HepG2 (cell line): ENCODE data around the gene PRKCB. TPM values are rescaled to one million over a fixed set of nuclear protein-coding genes. Genes with fewer than 3 reads are reported as not detected.

Experiments
- ATAC-seq: fragments of 200-7000 bp; cut with Tn5 transposase; 3 replicates; pipeline ENCODE4 v1.9.1; 2020; ENCODE audit warnings: mild to moderate bottlenecking, moderate library complexity
- BruUV-seq: library from RNA; stranded (reverse); fragments of 400-500 nt; replicated peaks from 2 replicates; lab custom pipeline; 2021; lab: Mats Ljungman, UMichigan
- CTCF ChIA-PET: fragments of 300-600 bp; formaldehyde crosslinking; extraction: SDS; loops from one replicate; lab custom pipeline; 2021; ENCODE audit warnings: low total read pairs, inconsistent platforms, low intra/inter-chr PET ratio; lab: Yijun Ruan, JAX
- POLR2A ChIA-PET: fragments of 350-600 bp; sonication (Branson Sonifier 250); formaldehyde crosslinking; loops from one replicate; lab custom pipeline; 2020; ENCODE audit warnings: antibody characterized with exemption, inconsistent platforms; lab: Yijun Ruan, JAX
- DNase-seq: peaks from one replicate; pipeline ENCODE4 v3.0.0-alpha.2; 2015; ENCODE audit warnings: low spot score
- FAIRE-seq: peaks from 3 replicates; lab custom pipeline; 2011; peaks lifted over from hg19 to GRCh38; lab: Jason Lieb, UNC
- H2AFZ ChIP-seq: one replicate; pipeline ENCODE4 v1.6.1; 2011; ENCODE audit warnings: low read length, inconsistent platforms
- H3K27ac ChIP-seq: fragments of 300-600 bp; 3 replicates; pipeline ENCODE4 v1.8.0; 2011; ENCODE audit warnings: mixed run types, mild to moderate bottlenecking, mixed read lengths, low read length, inconsistent platforms; ENCODE audit not compliant: insufficient read depth; ENCODE audit errors: extremely low read length
- H3K27me3 ChIP-seq, 2 experiments: fragments of 200-600 bp in 1 of 2; 2 replicates in 1 of 2; 3 replicates in 1 of 2; pipeline versions ENCODE4 v1.6.0 to v1.8.0; 2011; ENCODE audit warnings: low read length in 2 of 2, mild to moderate bottlenecking in 2 of 2, moderate library complexity in 2 of 2, inconsistent platforms in 1 of 2; ENCODE audit not compliant: insufficient read depth in 2 of 2, control insufficient read depth in 1 of 2
- H3K36me3 ChIP-seq, 2 experiments: fragments of 200-600 bp in 1 of 2; replicated peaks in 1 of 2; 2 replicates in 1 of 2; 3 replicates in 1 of 2; pipeline versions ENCODE4 v1.5.1 to v1.8.0; 2011; ENCODE audit warnings: low read length in 2 of 2, inconsistent platforms in 1 of 2; ENCODE audit not compliant: insufficient read depth in 2 of 2, control insufficient read depth in 1 of 2
- H3K4me1 ChIP-seq: 2 replicates; pipeline ENCODE4 v1.5.1; 2012; ENCODE audit warnings: low read length, inconsistent platforms; ENCODE audit not compliant: insufficient read depth
- H3K4me2 ChIP-seq: 2 replicates; pipeline ENCODE4 v1.6.0; 2011; ENCODE audit warnings: low read depth, low read length, inconsistent platforms
- H3K4me3 ChIP-seq, 3 experiments: fragments of 200-600 bp in 1 of 3; sonication (generic), shearing (Covaris generic) in 1 of 3; replicated peaks in 1 of 3; 2 replicates each; pipeline ENCODE4 v1.5.1; 2011 to 2016; ENCODE audit warnings: low read length in 3 of 3, inconsistent platforms in 2 of 3, low read depth in 2 of 3, mild to moderate bottlenecking in 2 of 3, control low read depth in 1 of 3, mixed read lengths in 1 of 3; ENCODE audit not compliant: insufficient read depth in 1 of 3
- H3K79me2 ChIP-seq: one replicate; pipeline ENCODE4 v1.6.1; 2011; ENCODE audit warnings: low read length, inconsistent platforms; ENCODE audit not compliant: insufficient read depth
- H3K9ac ChIP-seq: 2 replicates; pipeline ENCODE4 v1.6.0; 2011; ENCODE audit warnings: mild to moderate bottlenecking, low read depth, low read length, inconsistent platforms; ENCODE audit not compliant: insufficient read depth
- H3K9me3 ChIP-seq: 2 replicates; pipeline ENCODE4 v1.5.1; 2012; ENCODE audit warnings: mild to moderate bottlenecking, low read length
- H4K20me1 ChIP-seq: 2 replicates; pipeline ENCODE4 v1.6.0; 2011; ENCODE audit warnings: inconsistent platforms, mild to moderate bottlenecking, low read length, moderate library complexity; ENCODE audit not compliant: insufficient read depth
- AHDC1 ChIP-seq: sonication (generic); formaldehyde crosslinking; IDR thresholded peaks from 2 replicates; pipeline ENCODE4 v1.5.1; 2020; ENCODE audit warnings: mild to moderate bottlenecking, missing genetic modification reagents, borderline replicate concordance
- HNRNPK ChIP-seq: fragments of 200-400 bp; formaldehyde crosslinking; IDR thresholded peaks from 2 replicates; pipeline ENCODE4 v1.6.1; 2018; ENCODE audit warnings: low read length, low read depth, moderate library complexity, mild to moderate bottlenecking; ENCODE audit not compliant: poor library complexity, severe bottlenecking
- NFE2L1 ChIP-seq: sonication (generic); formaldehyde crosslinking; IDR thresholded peaks from 2 replicates; pipeline ENCODE4 v1.4.0; 2020; ENCODE audit warnings: missing genetic modification reagents, mild to moderate bottlenecking, borderline replicate concordance
- NR2F6 ChIP-seq, 2 experiments: IDR thresholded peaks; 2 replicates each; pipeline ENCODE4 v1.6.1; 2016; ENCODE audit warnings: antibody characterized with exemption in 1 of 2, mild to moderate bottlenecking in 1 of 2
- PBX3 ChIP-seq: sonication (generic); formaldehyde crosslinking; IDR thresholded peaks from 2 replicates; pipeline ENCODE4 v1.8.1; 2023; ENCODE audit warnings: missing genetic modification reagents, inconsistent platforms, borderline replicate concordance
- THAP9 ChIP-seq: sonication (generic); formaldehyde crosslinking; IDR thresholded peaks from 2 replicates; pipeline ENCODE4; 2020; ENCODE audit warnings: missing genetic modification reagents, mild to moderate bottlenecking, borderline replicate concordance
- ZIK1 ChIP-seq: sonication (generic); formaldehyde crosslinking; IDR thresholded peaks from 2 replicates; pipeline ENCODE4 v1.5.0; 2020; ENCODE audit warnings: mild to moderate bottlenecking, low read depth, missing genetic modification reagents, borderline replicate concordance
- ZNF335 ChIP-seq: sonication (generic); formaldehyde crosslinking; IDR thresholded peaks from 2 replicates; pipeline ENCODE4 v1.4.0; 2020; ENCODE audit warnings: missing genetic modification reagents
- ZNF431 ChIP-seq: sonication (generic); formaldehyde crosslinking; IDR thresholded peaks from 2 replicates; pipeline ENCODE4 v1.9.0; 2022; ENCODE audit warnings: missing genetic modification reagents, low read depth, mild to moderate bottlenecking, borderline replicate concordance
- ZNF552 ChIP-seq: sonication (generic); formaldehyde crosslinking; IDR thresholded peaks from 2 replicates; pipeline ENCODE4 v1.9.0; 2022; ENCODE audit warnings: missing genetic modification reagents, mild to moderate bottlenecking, borderline replicate concordance
- ZNF569 ChIP-seq: sonication (generic); formaldehyde crosslinking; IDR thresholded peaks from 2 replicates; pipeline ENCODE4 v1.5.0; 2020; ENCODE audit warnings: mild to moderate bottlenecking, missing genetic modification reagents, moderate library complexity, borderline replicate concordance
- ZNF740 ChIP-seq: sonication (generic); formaldehyde crosslinking; IDR thresholded peaks from 2 replicates; pipeline ENCODE4 v1.4.0; 2020; ENCODE audit warnings: missing genetic modification reagents
- in situ Hi-C: cut with HindIII; loops from 2 replicates; pipeline ENCODE4 v1.10.0; 2017; ENCODE audit warnings: low pct_unique_long_range_greater_than_20kb; ENCODE audit not compliant: extremely low pct_ligation_motif_present
- intact Hi-C: fragments of 100-400 bp; cut with micrococcal nuclease; formaldehyde crosslinking; loops from one replicate; pipeline ENCODE4 v1.10.0; 2022; ENCODE audit not compliant: unreplicated experiment
- polyA plus RNA-seq, 8 experiments: library from polyadenylated mRNA; depleted of rRNA in 3 of 8; stranded (reverse) in 7 of 8; unstranded in 1 of 8; fragments of >200 nt; fragmentation: Illumina TruSeq in 4 of 8; extraction: Trizol in 4 of 8; gene quantifications; 2 replicates each; pipeline versions ENCODE4 v1.2.1 to v1.2.3, GENCODE V29; 2011 to 2016; ENCODE audit warnings: low read depth in 4 of 8, missing spikeins in 1 of 8, mixed read lengths in 1 of 8; ENCODE audit not compliant: insufficient read depth in 1 of 8
- total RNA-seq, 5 experiments: library from RNA; depleted of rRNA; stranded (reverse); fragments of >200 nt; fragmentation: Illumina TruSeq; extraction: Trizol; gene quantifications; 2 replicates each; pipeline ENCODE4 v1.2.3, GENCODE V29; 2016; ENCODE audit warnings: low read depth in 1 of 5

Gene PRKCB
- total and polyA plus RNA-seq, 2 of the 13 experiments (the other 11 are each of a cell fraction or from before 2014, with no cell fraction given) = 0.01 TPM; not detected in 1

- in situ Hi-C loops (loop anchor here (5.0 kb wide), 1 partner anchor 52 kb away; no protein-coding TSS in a partner anchor), intact Hi-C loops (no loop called here)
- DNase-seq (no peak), FAIRE-seq (no peak), ATAC-seq (no peak)
- no peaks in the 10 kb centered on the region for H4K20me1 ChIP-seq
- no peak for TF ChIP-seq PBX3 (CRISPR knock-in tag)
- no peak for TF ChIP-seq THAP9 (CRISPR knock-in tag)
- TF ChIP-seq ZNF431 = no peak
- no peak for TF ChIP-seq ZIK1 (CRISPR knock-in tag)
- no peak for TF ChIP-seq ZNF552 (CRISPR knock-in tag)
- TF ChIP-seq ZNF740 (CRISPR knock-in tag) = no peak
- no peak for TF ChIP-seq ZNF569 (CRISPR knock-in tag)
- TF ChIP-seq NR2F6 (IDR thresholded peaks at IDR 0.05) = no peak
- no peak for TF ChIP-seq NR2F6 (CRISPR knock-in tag; IDR thresholded peaks at IDR 0.05)
- TF ChIP-seq ZNF335 (CRISPR knock-in tag) = no peak
- no peak for TF ChIP-seq NFE2L1 (CRISPR knock-in tag)
- no peak for TF ChIP-seq AHDC1 (CRISPR knock-in tag)
- no peak for TF ChIP-seq HNRNPK
- no peak overlapping the region for H3K4me2 ChIP-seq
- no peak overlapping the region for H2AFZ ChIP-seq
- ChIA-PET CTCF (no interaction called here), POLR2A (no interaction called here)
- H3K36me3 ChIP-seq = no peaks in the 10 kb centered on the region
- no TSS peak for BruUV-seq
- H3K27me3 ChIP-seq = no peaks in the 10 kb centered on the region; a peak in 1 of 5 replicates
- no peaks in the 10 kb centered on the region for H3K4me1 ChIP-seq
- H3K9ac ChIP-seq = no peak overlapping the region
- no peak overlapping the region for H3K4me3 ChIP-seq
- no peak overlapping the region for H3K27ac ChIP-seq
- H3K79me2 ChIP-seq = no peaks in the 10 kb centered on the region
- H3K9me3 ChIP-seq = no peaks in the 10 kb centered on the region
Observed at GRCh38 chr16:23895052-23895451, 59.3 kb downstream of the PRKCB start.
